CD4-positive, alpha-beta T cell (primary cell): ENCODE measurements around the gene ATXN1L. TPM values are rescaled to one million over a fixed set of nuclear protein-coding genes. Genes with fewer than 3 reads are reported as not detected.
A peak's percentile ranks its signal among the peaks of the same experiment; 100 is the strongest.

Source experiments
- ATAC-seq: fragments of 200-7000 bp; cut with Tn5 transposase; one replicate; pipeline ENCODE4 v1.10.0; 2022; ENCODE audit warnings: mild to moderate bottlenecking; ENCODE audit not compliant: poor library complexity
- CTCF ChIA-PET: fragments of 350-600 bp; sonication (Branson Sonifier 250); formaldehyde crosslinking; loops from one replicate; lab custom pipeline; 2021; ENCODE audit warnings: antibody characterized with exemption, inconsistent platforms; lab: Charles Lee
- POLR2A ChIA-PET: fragments of 350-600 bp; sonication (Branson Sonifier 250); formaldehyde crosslinking; loops from one replicate; lab custom pipeline; 2021; ENCODE audit warnings: antibody characterized with exemption, inconsistent platforms; lab: Charles Lee
- DNase-seq, 14 experiments: peaks; one replicate each; pipeline ENCODE4 v3.0.0-alpha.2; 2013 to 2020; ENCODE audit warnings: mixed read lengths in 2 of 14
- H3K27ac ChIP-seq, 2 donors: one replicate each; pipeline versions ENCODE4 v1.5.1 to v1.7.0; 2013; ENCODE audit warnings: low read length in 2 of 2, low read depth in 1 of 2, mild to moderate bottlenecking in 1 of 2
- H3K27me3 ChIP-seq, 2 experiments: 1 replicate in 1 of 2; 2 replicates in 1 of 2; pipeline versions ENCODE4 v1.6.1 to v1.7.0; 2013; ENCODE audit warnings: low read length in 2 of 2, control low read depth in 1 of 2, mild to moderate bottlenecking in 1 of 2, moderate library complexity in 1 of 2; ENCODE audit not compliant: insufficient read depth in 2 of 2, control insufficient read depth in 1 of 2
- H3K36me3 ChIP-seq: one replicate; pipeline ENCODE4 v1.6.1; 2013; ENCODE audit warnings: low read length, control low read depth; ENCODE audit not compliant: insufficient read depth
- H3K4me1 ChIP-seq: one replicate; pipeline ENCODE4 v1.6.1; 2013; ENCODE audit warnings: low read length, control low read depth; ENCODE audit not compliant: insufficient read depth
- H3K4me3 ChIP-seq: one replicate; pipeline ENCODE4 v1.5.1; 2013; ENCODE audit warnings: mild to moderate bottlenecking, low read length, moderate library complexity
- H3K9me3 ChIP-seq, 2 experiments: 1 replicate in 1 of 2; 2 replicates in 1 of 2; pipeline versions ENCODE4 v1.6.1 to v1.7.0; 2013; ENCODE audit warnings: low read length in 2 of 2, mild to moderate bottlenecking in 2 of 2, control low read depth in 1 of 2, moderate library complexity in 1 of 2; ENCODE audit not compliant: control insufficient read depth in 1 of 2, insufficient read depth in 1 of 2
- H3K27ac Mint-ChIP-seq: one replicate; pipeline ENCODE4 v1.8.0; 2020; ENCODE audit warnings: mixed read lengths
- H3K27me3 Mint-ChIP-seq: one replicate; pipeline ENCODE4 v1.8.0; 2021; ENCODE audit warnings: mixed read lengths
- H3K36me3 Mint-ChIP-seq: one replicate; pipeline ENCODE4 v1.8.0; 2021; ENCODE audit warnings: low read depth, mixed read lengths
- H3K4me1 Mint-ChIP-seq: one replicate; pipeline ENCODE4 v1.8.0; 2021; ENCODE audit warnings: low read depth, mixed read lengths
- H3K4me3 Mint-ChIP-seq: one replicate; pipeline ENCODE4 v1.8.0; 2020; ENCODE audit warnings: mild to moderate bottlenecking, mixed read lengths
- H3K9me3 Mint-ChIP-seq: one replicate; pipeline ENCODE4 v1.8.0; 2020; ENCODE audit warnings: mixed read lengths
- CTCF ChIP-seq: fragments of 200-600 bp; IDR thresholded peaks from one replicate; pipeline ENCODE4 v1.8.0; 2022; ENCODE audit warnings: antibody characterized with exemption, mild to moderate bottlenecking
- intact Hi-C, 2 experiments: fragments of 100-400 bp; cut with DNase I in 1 of 2; cut with micrococcal nuclease in 1 of 2; formaldehyde crosslinking; loops; one replicate each; pipeline versions ENCODE4 v1.15.1 to v1.9.0; 2023 to 2025; cut with DNase I, micrococcal nuclease
- total RNA-seq, 174 experiments: library from RNA in 2 of 174; stranded (reverse) in 2 of 174; gene quantifications; one replicate each; pipeline ENCODE4 v1.2.3 and lab custom pipeline; 2021 to 2026

ATXN1L gene
- total RNA-seq, 2 experiments from 2014 or later, result 61.0 to 61.1 TPM

- DNase-seq (no peak), ATAC-seq (no peak)
- Mint-ChIP-seq H3K27ac (peak overlapping the region; percentile 17), H3K27me3 (no peaks in the 10 kb centered on the region), H3K36me3 (peaks cover 77% of the 10 kb centered on the region), H3K4me3 (no peak overlapping the region), H3K4me1 (peaks cover 72% of the 10 kb centered on the region), H3K9me3 (no peaks in the 10 kb centered on the region)
- no peak overlapping the region for H3K27ac ChIP-seq
- no peaks in the 10 kb centered on the region for H3K9me3 ChIP-seq
- no peaks in the 10 kb centered on the region for H3K27me3 ChIP-seq
- ChIA-PET POLR2A (interaction anchor here (1.8 kb wide), 1 partner anchor 29 kb away, joined by 8 read pairs; no protein-coding TSS in a partner anchor), CTCF (no interaction called here)
- H3K36me3 ChIP-seq, result peaks cover 58% of the 10 kb centered on the region
- intact Hi-C loops, result no loop called here
- no peak overlapping the region for H3K4me3 ChIP-seq
- peaks cover 27% of the 10 kb centered on the region for H3K4me1 ChIP-seq
- TF ChIP-seq CTCF, result no peak
Measured at GRCh38 chr16:71851746-71852145, 6.0 kb downstream of the ATXN1L start.

GRCh38 chr16:71852158-71852557, 6.4 kb downstream of the ATXN1L start:
- TF ChIP-seq CTCF, result no peak
- ATAC-seq, result no peak
- no peak for DNase-seq
- Histone ChIP-seq H3K9me3 (no peaks in the 10 kb centered on the region), H3K27me3 (no peaks in the 10 kb centered on the region), H3K27ac (no peak overlapping the region), H3K4me3 (no peak overlapping the region), H3K4me1 (peaks cover 23% of the 10 kb centered on the region), H3K36me3 (peaks cover 59% of the 10 kb centered on the region)
- H3K4me1 Mint-ChIP-seq, result peaks cover 71% of the 10 kb centered on the region
- ChIA-PET POLR2A (interaction anchor here (0.9 to 1.8 kb wide), 2 partner anchors 10 to 29 kb away, joined by 3 to 8 read pairs; no protein-coding TSS in a partner anchor), CTCF (no interaction called here)
- no peaks in the 10 kb centered on the region for H3K9me3 Mint-ChIP-seq
- no peak overlapping the region for H3K4me3 Mint-ChIP-seq
- H3K27ac Mint-ChIP-seq, result no peak overlapping the region
- no peaks in the 10 kb centered on the region for H3K27me3 Mint-ChIP-seq
- intact Hi-C loops, result no loop called here
- peaks cover 77% of the 10 kb centered on the region for H3K36me3 Mint-ChIP-seq

GRCh38 chr16:71852561-71852960, 6.8 kb downstream of the ATXN1L start:
- POLR2A ChIA-PET, result interaction anchor here (0.7 to 1.8 kb wide), 3 partner anchors 9 to 29 kb away, joined by 3 to 8 read pairs (median 3); no protein-coding TSS in a partner anchor
- Histone ChIP-seq H3K36me3 (peaks cover 60% of the 10 kb centered on the region), H3K9me3 (no peaks in the 10 kb centered on the region), H3K27ac (no peak overlapping the region), H3K27me3 (no peaks in the 10 kb centered on the region), H3K4me1 (peaks cover 22% of the 10 kb centered on the region), H3K4me3 (no peak overlapping the region)
- TF ChIP-seq CTCF, result no peak
- peak overlapping the region; percentile 4 for H3K4me3 Mint-ChIP-seq
- H3K9me3 Mint-ChIP-seq, result no peaks in the 10 kb centered on the region
- peaks cover 76% of the 10 kb centered on the region for H3K36me3 Mint-ChIP-seq
- H3K27ac Mint-ChIP-seq, result no peak overlapping the region
- H3K27me3 Mint-ChIP-seq, result no peaks in the 10 kb centered on the region
- ATAC-seq, result no peak
- no peak for DNase-seq
- intact Hi-C loops, result no loop called here
- peaks cover 71% of the 10 kb centered on the region for H3K4me1 Mint-ChIP-seq
- CTCF ChIA-PET, result interaction anchor here (0.7 kb wide), 1 partner anchor 14 kb away, joined by 3 read pairs; no protein-coding TSS in a partner anchor
